HepG2 (cell line): ENCODE data around the gene RAB8A. TPM values are rescaled to one million over a fixed set of nuclear protein-coding genes. Genes with fewer than 3 reads are reported as not detected.

Experiments used
- CAMTA2 ChIP-seq: sonication (generic); formaldehyde crosslinking; IDR thresholded peaks from 2 replicates; pipeline ENCODE4 v1.4.0; 2020; ENCODE audit warnings: mild to moderate bottlenecking, missing genetic modification reagents, borderline replicate concordance
- HNRNPL ChIP-seq: fragments of 200-400 bp; formaldehyde crosslinking; IDR thresholded peaks from 2 replicates; pipeline ENCODE4 v1.6.1; 2017; ENCODE audit warnings: mild to moderate bottlenecking, low read depth, low read length
- IRF2 ChIP-seq: IDR thresholded peaks from 2 replicates; pipeline ENCODE4 v1.6.1; 2018; ENCODE audit warnings: missing genetic modification reagents, missing compliant biosample characterization
- JUND ChIP-seq: sonication (generic); formaldehyde crosslinking; IDR thresholded peaks from 2 replicates; pipeline ENCODE4 v1.8.0; 2022; ENCODE audit warnings: mild to moderate bottlenecking, missing genetic modification reagents
- MATR3 ChIP-seq: sonication (generic); formaldehyde crosslinking; IDR thresholded peaks from 2 replicates; pipeline ENCODE4 v1.4.0; 2020; ENCODE audit warnings: missing genetic modification reagents
- RXRB ChIP-seq: IDR thresholded peaks from 2 replicates; pipeline ENCODE4 v1.6.1; 2016; ENCODE audit warnings: borderline replicate concordance, missing genetic modification reagents, missing compliant biosample characterization
- TCF12 ChIP-seq, 2 experiments: fragments of 450-650 bp in 1 of 2; sonication (generic) in 1 of 2; formaldehyde crosslinking in 1 of 2; IDR thresholded peaks; 2 replicates each; pipeline versions ENCODE4 v1.6.1 to v1.8.0; 2017 to 2022; ENCODE audit warnings: antibody characterized with exemption in 1 of 2, mild to moderate bottlenecking in 1 of 2, missing genetic modification reagents in 1 of 2, moderate library complexity in 1 of 2
- TCF7L2 ChIP-seq: IDR thresholded peaks from 2 replicates; pipeline ENCODE4 v1.6.1; 2011; ENCODE audit warnings: mild to moderate bottlenecking, low read depth, low read length, moderate library complexity
- XRCC5 ChIP-seq: fragments of 200-400 bp; formaldehyde crosslinking; optimal IDR thresholded peaks from 2 replicates; pipeline ENCODE3; 2017; ENCODE audit warnings: mild to moderate bottlenecking, low read length
- ZFP37 ChIP-seq: sonication (generic); formaldehyde crosslinking; IDR thresholded peaks from 2 replicates; pipeline ENCODE4 v1.4.0; 2020; ENCODE audit warnings: missing genetic modification reagents, borderline replicate concordance
- polyA plus RNA-seq, 8 experiments: library from polyadenylated mRNA; depleted of rRNA in 3 of 8; stranded (reverse) in 7 of 8; unstranded in 1 of 8; fragments of >200 nt; fragmentation: Illumina TruSeq in 4 of 8; extraction: Trizol in 4 of 8; gene quantifications; 2 replicates each; pipeline versions ENCODE4 v1.2.1 to v1.2.3, GENCODE V29; 2011 to 2016; ENCODE audit warnings: low read depth in 4 of 8, missing spikeins in 1 of 8, mixed read lengths in 1 of 8; ENCODE audit not compliant: insufficient read depth in 1 of 8
- total RNA-seq, 5 experiments: library from RNA; depleted of rRNA; stranded (reverse); fragments of >200 nt; fragmentation: Illumina TruSeq; extraction: Trizol; gene quantifications; 2 replicates each; pipeline ENCODE4 v1.2.3, GENCODE V29; 2016; ENCODE audit warnings: low read depth in 1 of 5
- TF ChIP-seq, protein P1 (sequence below), 2 experiments: sonication (generic) in 1 of 2; formaldehyde crosslinking in 1 of 2; IDR thresholded peaks; 2 replicates each; pipeline versions ENCODE4 v1.5.1 to v1.6.1; 2011 to 2020; ENCODE audit warnings: borderline replicate concordance in 1 of 2, low read depth in 1 of 2, low read length in 1 of 2, mild to moderate bottlenecking in 1 of 2, missing genetic modification reagents in 1 of 2, moderate library complexity in 1 of 2
- TF ChIP-seq, protein P2 (sequence below): sonication (generic); formaldehyde crosslinking; IDR thresholded peaks from 2 replicates; pipeline ENCODE4 v1.5.0; 2020; ENCODE audit warnings: mild to moderate bottlenecking, missing genetic modification reagents
- TF ChIP-seq, protein P3 (sequence below): sonication (generic); formaldehyde crosslinking; IDR thresholded peaks from 2 replicates; pipeline ENCODE4 v1.4.0; 2020; ENCODE audit warnings: missing genetic modification reagents, borderline replicate concordance
- TF ChIP-seq, protein P4 (sequence below): sonication (generic); formaldehyde crosslinking; IDR thresholded peaks from 2 replicates; pipeline ENCODE4 v1.4.0; 2020; ENCODE audit warnings: low read depth, mild to moderate bottlenecking, missing genetic modification reagents
- TF ChIP-seq, protein P5 (sequence below): IDR thresholded peaks from 2 replicates; pipeline ENCODE4 v1.4.0; 2020; ENCODE audit warnings: mild to moderate bottlenecking, missing genetic modification reagents

RAB8A gene
- total and polyA plus RNA-seq, 2 of the 13 experiments (the other 11 are each of a cell fraction or from before 2014, with no cell fraction given), result 36.7 to 45.0 TPM

DNA sequence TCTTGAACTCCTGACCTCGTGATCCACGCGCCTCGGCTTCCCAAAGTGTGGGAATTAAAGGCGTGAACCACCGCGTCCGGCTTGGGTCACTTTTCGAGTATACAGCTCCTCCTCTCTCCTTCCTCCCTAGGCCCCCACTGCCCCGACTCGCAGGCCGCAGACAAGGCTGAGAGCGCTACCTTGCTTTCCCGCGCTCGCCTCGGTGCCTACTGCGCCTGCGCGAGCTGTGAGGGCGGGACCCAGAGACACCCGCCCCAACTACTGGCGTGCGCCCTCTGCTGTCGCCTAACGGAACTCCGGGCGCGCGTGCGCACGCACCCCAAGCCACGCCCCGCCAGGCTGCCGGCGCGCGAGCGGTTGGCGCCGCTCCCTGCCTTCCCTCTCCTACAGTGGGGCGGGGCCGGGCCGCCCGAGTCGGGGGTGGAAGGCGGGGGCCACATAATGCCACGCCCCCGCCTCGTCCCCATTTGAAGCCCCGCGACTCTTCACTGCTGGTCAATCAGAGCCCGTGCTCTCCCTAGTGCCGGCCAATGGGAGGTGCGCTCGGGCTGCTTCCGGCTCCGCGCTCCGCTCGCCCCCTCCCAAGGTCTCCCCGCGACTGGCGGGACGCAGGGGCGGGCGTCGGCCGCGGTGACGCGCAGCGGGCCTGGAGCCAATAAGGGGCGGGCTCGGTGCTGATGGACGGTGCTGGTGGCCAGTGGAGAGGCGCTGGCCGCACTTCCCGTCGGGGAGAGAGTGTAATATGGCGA, at the start of gene RAB8A (continued):
- TF ChIP-seq, protein P1, sequence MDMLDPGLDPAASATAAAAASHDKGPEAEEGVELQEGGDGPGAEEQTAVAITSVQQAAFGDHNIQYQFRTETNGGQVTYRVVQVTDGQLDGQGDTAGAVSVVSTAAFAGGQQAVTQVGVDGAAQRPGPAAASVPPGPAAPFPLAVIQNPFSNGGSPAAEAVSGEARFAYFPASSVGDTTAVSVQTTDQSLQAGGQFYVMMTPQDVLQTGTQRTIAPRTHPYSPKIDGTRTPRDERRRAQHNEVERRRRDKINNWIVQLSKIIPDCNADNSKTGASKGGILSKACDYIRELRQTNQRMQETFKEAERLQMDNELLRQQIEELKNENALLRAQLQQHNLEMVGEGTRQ (IDR thresholded peaks at IDR 0.05; ENCODE audit: low read depth, low read length), result no peak
- TF ChIP-seq, protein P1 (CRISPR knock-in tag; IDR thresholded peaks at IDR 0.05; ENCODE audit: borderline replicate concordance), result peak; percentile 53; the same call in 1 of the 2 replicates
- TF ChIP-seq TCF7L2 (no peak), IRF2 (CRISPR knock-in tag) (peak; percentile 67; the same call in 1 of the 2 replicates), JUND (CRISPR knock-in tag) (no peak), ZFP37 (CRISPR knock-in tag) (no peak), RXRB (CRISPR knock-in tag) (no peak), XRCC5 (no peak), TCF12 (IDR thresholded peaks at IDR 0.05) (no peak), TCF12 (CRISPR knock-in tag; IDR thresholded peaks at IDR 0.05) (0 out of 2 replicates have a peak, but pooled peaks have one; percentile 37), MATR3 (no peak), CAMTA2 (CRISPR knock-in tag) (0 out of 2 replicates have a peak, but pooled peaks have one; percentile 50), HNRNPL (no peak)
- TF ChIP-seq, protein P2, sequence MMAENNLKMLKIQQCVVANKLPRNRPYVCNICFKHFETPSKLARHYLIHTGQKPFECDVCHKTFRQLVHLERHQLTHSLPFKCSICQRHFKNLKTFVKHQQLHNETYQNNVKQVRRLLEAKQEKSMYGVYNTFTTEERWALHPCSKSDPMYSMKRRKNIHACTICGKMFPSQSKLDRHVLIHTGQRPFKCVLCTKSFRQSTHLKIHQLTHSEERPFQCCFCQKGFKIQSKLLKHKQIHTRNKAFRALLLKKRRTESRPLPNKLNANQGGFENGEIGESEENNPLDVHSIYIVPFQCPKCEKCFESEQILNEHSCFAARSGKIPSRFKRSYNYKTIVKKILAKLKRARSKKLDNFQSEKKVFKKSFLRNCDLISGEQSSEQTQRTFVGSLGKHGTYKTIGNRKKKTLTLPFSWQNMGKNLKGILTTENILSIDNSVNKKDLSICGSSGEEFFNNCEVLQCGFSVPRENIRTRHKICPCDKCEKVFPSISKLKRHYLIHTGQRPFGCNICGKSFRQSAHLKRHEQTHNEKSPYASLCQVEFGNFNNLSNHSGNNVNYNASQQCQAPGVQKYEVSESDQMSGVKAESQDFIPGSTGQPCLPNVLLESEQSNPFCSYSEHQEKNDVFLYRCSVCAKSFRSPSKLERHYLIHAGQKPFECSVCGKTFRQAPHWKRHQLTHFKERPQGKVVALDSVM, result peak; percentile 16; the same call in 1 of the 2 replicates
- TF ChIP-seq, protein P3, sequence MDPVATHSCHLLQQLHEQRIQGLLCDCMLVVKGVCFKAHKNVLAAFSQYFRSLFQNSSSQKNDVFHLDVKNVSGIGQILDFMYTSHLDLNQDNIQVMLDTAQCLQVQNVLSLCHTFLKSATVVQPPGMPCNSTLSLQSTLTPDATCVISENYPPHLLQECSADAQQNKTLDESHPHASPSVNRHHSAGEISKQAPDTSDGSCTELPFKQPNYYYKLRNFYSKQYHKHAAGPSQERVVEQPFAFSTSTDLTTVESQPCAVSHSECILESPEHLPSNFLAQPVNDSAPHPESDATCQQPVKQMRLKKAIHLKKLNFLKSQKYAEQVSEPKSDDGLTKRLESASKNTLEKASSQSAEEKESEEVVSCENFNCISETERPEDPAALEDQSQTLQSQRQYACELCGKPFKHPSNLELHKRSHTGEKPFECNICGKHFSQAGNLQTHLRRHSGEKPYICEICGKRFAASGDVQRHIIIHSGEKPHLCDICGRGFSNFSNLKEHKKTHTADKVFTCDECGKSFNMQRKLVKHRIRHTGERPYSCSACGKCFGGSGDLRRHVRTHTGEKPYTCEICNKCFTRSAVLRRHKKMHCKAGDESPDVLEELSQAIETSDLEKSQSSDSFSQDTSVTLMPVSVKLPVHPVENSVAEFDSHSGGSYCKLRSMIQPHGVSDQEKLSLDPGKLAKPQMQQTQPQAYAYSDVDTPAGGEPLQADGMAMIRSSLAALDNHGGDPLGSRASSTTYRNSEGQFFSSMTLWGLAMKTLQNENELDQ, result no peak
- TF ChIP-seq, protein P4, sequence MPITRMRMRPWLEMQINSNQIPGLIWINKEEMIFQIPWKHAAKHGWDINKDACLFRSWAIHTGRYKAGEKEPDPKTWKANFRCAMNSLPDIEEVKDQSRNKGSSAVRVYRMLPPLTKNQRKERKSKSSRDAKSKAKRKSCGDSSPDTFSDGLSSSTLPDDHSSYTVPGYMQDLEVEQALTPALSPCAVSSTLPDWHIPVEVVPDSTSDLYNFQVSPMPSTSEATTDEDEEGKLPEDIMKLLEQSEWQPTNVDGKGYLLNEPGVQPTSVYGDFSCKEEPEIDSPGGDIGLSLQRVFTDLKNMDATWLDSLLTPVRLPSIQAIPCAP (CRISPR knock-in tag), result no peak
- TF ChIP-seq, protein P5, sequence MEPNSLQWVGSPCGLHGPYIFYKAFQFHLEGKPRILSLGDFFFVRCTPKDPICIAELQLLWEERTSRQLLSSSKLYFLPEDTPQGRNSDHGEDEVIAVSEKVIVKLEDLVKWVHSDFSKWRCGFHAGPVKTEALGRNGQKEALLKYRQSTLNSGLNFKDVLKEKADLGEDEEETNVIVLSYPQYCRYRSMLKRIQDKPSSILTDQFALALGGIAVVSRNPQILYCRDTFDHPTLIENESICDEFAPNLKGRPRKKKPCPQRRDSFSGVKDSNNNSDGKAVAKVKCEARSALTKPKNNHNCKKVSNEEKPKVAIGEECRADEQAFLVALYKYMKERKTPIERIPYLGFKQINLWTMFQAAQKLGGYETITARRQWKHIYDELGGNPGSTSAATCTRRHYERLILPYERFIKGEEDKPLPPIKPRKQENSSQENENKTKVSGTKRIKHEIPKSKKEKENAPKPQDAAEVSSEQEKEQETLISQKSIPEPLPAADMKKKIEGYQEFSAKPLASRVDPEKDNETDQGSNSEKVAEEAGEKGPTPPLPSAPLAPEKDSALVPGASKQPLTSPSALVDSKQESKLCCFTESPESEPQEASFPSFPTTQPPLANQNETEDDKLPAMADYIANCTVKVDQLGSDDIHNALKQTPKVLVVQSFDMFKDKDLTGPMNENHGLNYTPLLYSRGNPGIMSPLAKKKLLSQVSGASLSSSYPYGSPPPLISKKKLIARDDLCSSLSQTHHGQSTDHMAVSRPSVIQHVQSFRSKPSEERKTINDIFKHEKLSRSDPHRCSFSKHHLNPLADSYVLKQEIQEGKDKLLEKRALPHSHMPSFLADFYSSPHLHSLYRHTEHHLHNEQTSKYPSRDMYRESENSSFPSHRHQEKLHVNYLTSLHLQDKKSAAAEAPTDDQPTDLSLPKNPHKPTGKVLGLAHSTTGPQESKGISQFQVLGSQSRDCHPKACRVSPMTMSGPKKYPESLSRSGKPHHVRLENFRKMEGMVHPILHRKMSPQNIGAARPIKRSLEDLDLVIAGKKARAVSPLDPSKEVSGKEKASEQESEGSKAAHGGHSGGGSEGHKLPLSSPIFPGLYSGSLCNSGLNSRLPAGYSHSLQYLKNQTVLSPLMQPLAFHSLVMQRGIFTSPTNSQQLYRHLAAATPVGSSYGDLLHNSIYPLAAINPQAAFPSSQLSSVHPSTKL, result peak; percentile 55; the same call in 1 of the 2 replicates
